Measurements from ENCODE around the gene SLC38A8. TPM values are rescaled to one million over a fixed set of nuclear protein-coding genes. Genes with fewer than 3 reads are reported as not detected.

Gene SLC38A8
- total RNA-seq, 4 donors from 2014 or later: not detected

GRCh38 chr16:84042879-84043485 is 387 bp upstream of the SLC38A8 start:
- WGBS: 59% methylated on average over 20 of the region's 22 CpGs
- H3K4me1 ChIP-seq: peaks cover 9% of the 10 kb centered on the region
- H3K27me3 ChIP-seq: peaks cover 31% of the 10 kb centered on the region
- H3K36me3 ChIP-seq: peaks cover 6% of the 10 kb centered on the region
- no peaks in the 10 kb centered on the region for H3K9me3 ChIP-seq
- DNase-seq (ENCODE audit: low spot score in 2 of 2): no peak
- no peak overlapping the region for H3K4me3 ChIP-seq
- TF ChIP-seq POLR2A (IDR thresholded peaks at IDR 0.05): no peak
- TF ChIP-seq EP300 (IDR thresholded peaks at IDR 0.05): no peak
- no peak for TF ChIP-seq POLR2AphosphoS5 (IDR thresholded peaks at IDR 0.05)
- TF ChIP-seq, protein P1, sequence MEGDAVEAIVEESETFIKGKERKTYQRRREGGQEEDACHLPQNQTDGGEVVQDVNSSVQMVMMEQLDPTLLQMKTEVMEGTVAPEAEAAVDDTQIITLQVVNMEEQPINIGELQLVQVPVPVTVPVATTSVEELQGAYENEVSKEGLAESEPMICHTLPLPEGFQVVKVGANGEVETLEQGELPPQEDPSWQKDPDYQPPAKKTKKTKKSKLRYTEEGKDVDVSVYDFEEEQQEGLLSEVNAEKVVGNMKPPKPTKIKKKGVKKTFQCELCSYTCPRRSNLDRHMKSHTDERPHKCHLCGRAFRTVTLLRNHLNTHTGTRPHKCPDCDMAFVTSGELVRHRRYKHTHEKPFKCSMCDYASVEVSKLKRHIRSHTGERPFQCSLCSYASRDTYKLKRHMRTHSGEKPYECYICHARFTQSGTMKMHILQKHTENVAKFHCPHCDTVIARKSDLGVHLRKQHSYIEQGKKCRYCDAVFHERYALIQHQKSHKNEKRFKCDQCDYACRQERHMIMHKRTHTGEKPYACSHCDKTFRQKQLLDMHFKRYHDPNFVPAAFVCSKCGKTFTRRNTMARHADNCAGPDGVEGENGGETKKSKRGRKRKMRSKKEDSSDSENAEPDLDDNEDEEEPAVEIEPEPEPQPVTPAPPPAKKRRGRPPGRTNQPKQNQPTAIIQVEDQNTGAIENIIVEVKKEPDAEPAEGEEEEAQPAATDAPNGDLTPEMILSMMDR (IDR thresholded peaks at IDR 0.05): no peak
- no peak overlapping the region for H3K27ac ChIP-seq

DNA sequence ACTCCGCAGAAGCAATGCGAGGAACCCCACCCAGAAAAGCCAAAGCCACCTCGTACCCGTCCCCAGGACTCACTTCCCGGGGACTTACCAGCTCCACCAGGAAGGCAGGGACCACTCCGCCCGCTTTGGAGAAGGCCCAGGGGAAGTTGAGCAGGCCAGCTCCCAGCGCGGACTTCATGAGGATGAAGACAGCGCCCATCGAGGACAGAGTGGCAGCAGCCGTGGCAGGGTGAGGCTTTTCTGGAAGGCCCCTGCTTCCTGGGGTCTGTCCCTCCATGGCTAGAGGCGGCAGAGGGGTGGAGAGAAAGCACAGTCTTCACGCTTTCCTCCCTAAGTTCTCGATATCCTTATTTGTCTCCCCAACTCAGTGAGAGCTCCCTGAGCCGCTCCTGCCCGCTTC is 714 bp downstream of the SLC38A8 start:
- no peaks in the 10 kb centered on the region for H3K9me3 ChIP-seq
- H3K4me1 ChIP-seq: peaks cover 9% of the 10 kb centered on the region
- DNase-seq (ENCODE audit: low spot score in 2 of 2): no peak
- peaks cover 36% of the 10 kb centered on the region for H3K27me3 ChIP-seq
- TF ChIP-seq POLR2A (IDR thresholded peaks at IDR 0.05) (no peak), POLR2AphosphoS5 (IDR thresholded peaks at IDR 0.05) (no peak), EP300 (IDR thresholded peaks at IDR 0.05) (no peak)
- TF ChIP-seq, protein P1 (IDR thresholded peaks at IDR 0.05): no peak
- WGBS: 76% methylated on average over 12 of the region's 17 CpGs
- H3K4me3 ChIP-seq: no peak overlapping the region
- H3K27ac ChIP-seq: no peak overlapping the region
- no peaks in the 10 kb centered on the region for H3K36me3 ChIP-seq

GRCh38 chr16:84040823-84041820 is 1.5 kb downstream of the SLC38A8 start:
- Histone ChIP-seq H3K4me3 (no peak overlapping the region), H3K36me3 (no peaks in the 10 kb centered on the region), H3K4me1 (peaks cover 9% of the 10 kb centered on the region), H3K27ac (no peak overlapping the region), H3K9me3 (no peaks in the 10 kb centered on the region), H3K27me3 (peaks cover 39% of the 10 kb centered on the region)
- WGBS: 57% methylated on average over 31 of the region's 42 CpGs
- DNase-seq (ENCODE audit: low spot score in 2 of 2): no peak
- TF ChIP-seq, protein P1 (IDR thresholded peaks at IDR 0.05): no peak
- TF ChIP-seq EP300 (IDR thresholded peaks at IDR 0.05) (no peak), POLR2A (IDR thresholded peaks at IDR 0.05) (no peak), POLR2AphosphoS5 (IDR thresholded peaks at IDR 0.05) (no peak)

GRCh38 chr16:84040226-84040822 is 2.3 kb downstream of the SLC38A8 start:
- Histone ChIP-seq H3K4me3 (no peak overlapping the region), H3K4me1 (peaks cover 9% of the 10 kb centered on the region), H3K9me3 (peaks cover 5% of the 10 kb centered on the region), H3K27me3 (peaks cover 39% of the 10 kb centered on the region), H3K36me3 (no peaks in the 10 kb centered on the region), H3K27ac (no peak overlapping the region)
- no peak for DNase-seq (ENCODE audit: low spot score in 2 of 2)
- TF ChIP-seq POLR2A (IDR thresholded peaks at IDR 0.05) (no peak), POLR2AphosphoS5 (IDR thresholded peaks at IDR 0.05) (no peak), EP300 (IDR thresholded peaks at IDR 0.05) (no peak)
- TF ChIP-seq, protein P1 (IDR thresholded peaks at IDR 0.05): no peak
- 61% methylated on average over 14 of the region's 14 CpGs for WGBS

All from suprapubic skin (tissue), 4 donors.